Measurements from ENCODE around the gene TSPAN14. TPM values are rescaled to one million over a fixed set of nuclear protein-coding genes. Genes with fewer than 3 reads are reported as not detected.
"Not testable (repeated sequence)": the region's sequence is repeated elsewhere in the genome, so short reads cannot be mapped to it uniquely, and the experiment has no call there.

The TSPAN14 gene
- total RNA-seq, 4 donors from 2014 or later, result 123 to 163 (median 150) TPM

- Histone ChIP-seq H3K27me3 (no peaks in the 10 kb centered on the region), H3K4me3 (no peak overlapping the region), H3K36me3 (peaks cover 0 to 34% (median 3%) of the 10 kb centered on the region in 3 donors), H3K4me1 (peaks cover 0 to 82% (median 65%) of the 10 kb centered on the region in 4 donors), H3K27ac (peak overlapping the region; percentile 24 to 99 (median 62)), H3K9me3 (peaks cover 0 to 14% (median 3%) of the 10 kb centered on the region in 4 donors)
- WGBS, 2 donors, result 55 to 57% methylated on average over 2 of the region's 2 CpGs
- DNase-seq (ENCODE audit: low spot score in 2 of 2), result no peak
- TF ChIP-seq, protein P1, sequence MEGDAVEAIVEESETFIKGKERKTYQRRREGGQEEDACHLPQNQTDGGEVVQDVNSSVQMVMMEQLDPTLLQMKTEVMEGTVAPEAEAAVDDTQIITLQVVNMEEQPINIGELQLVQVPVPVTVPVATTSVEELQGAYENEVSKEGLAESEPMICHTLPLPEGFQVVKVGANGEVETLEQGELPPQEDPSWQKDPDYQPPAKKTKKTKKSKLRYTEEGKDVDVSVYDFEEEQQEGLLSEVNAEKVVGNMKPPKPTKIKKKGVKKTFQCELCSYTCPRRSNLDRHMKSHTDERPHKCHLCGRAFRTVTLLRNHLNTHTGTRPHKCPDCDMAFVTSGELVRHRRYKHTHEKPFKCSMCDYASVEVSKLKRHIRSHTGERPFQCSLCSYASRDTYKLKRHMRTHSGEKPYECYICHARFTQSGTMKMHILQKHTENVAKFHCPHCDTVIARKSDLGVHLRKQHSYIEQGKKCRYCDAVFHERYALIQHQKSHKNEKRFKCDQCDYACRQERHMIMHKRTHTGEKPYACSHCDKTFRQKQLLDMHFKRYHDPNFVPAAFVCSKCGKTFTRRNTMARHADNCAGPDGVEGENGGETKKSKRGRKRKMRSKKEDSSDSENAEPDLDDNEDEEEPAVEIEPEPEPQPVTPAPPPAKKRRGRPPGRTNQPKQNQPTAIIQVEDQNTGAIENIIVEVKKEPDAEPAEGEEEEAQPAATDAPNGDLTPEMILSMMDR (IDR thresholded peaks at IDR 0.05), result no peak
- TF ChIP-seq POLR2A (IDR thresholded peaks at IDR 0.05), result no peak
- TF ChIP-seq EP300 (IDR thresholded peaks at IDR 0.05), result no peak
Observed at GRCh38 chr10:80474597-80474910, 20.4 kb downstream of the TSPAN14 start.

DNA sequence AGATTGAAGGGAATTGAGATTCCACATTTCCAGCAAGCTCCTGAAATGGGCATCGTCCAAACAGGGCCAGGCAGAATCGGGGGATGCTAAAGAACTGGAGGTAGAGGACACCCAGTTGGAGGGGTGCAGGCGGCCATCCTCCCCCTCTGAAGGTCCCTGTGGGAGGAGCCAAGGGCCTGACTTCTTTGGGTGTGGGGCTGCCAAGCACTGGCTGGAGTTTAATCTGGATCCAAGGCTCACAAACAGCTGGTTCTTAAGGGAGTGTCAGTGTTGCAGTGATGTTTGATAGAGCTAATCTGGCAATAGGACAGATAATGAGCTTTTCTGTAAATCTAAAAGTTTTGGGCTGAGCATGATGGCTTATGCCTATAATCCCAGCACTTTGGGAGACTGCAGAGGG, 20.8 kb downstream of the TSPAN14 start:
- DNase-seq (ENCODE audit: low spot score in 2 of 2), result no peak
- Histone ChIP-seq H3K9me3 (peaks cover 0 to 14% (median 3%) of the 10 kb centered on the region in 4 donors), H3K27me3 (no peaks in the 10 kb centered on the region), H3K36me3 (peaks cover 0 to 30% (median 3%) of the 10 kb centered on the region in 3 donors), H3K4me3 (no peak overlapping the region), H3K27ac (peak overlapping the region; percentile 21 to 99 (median 62)), H3K4me1 (peaks cover 0 to 79% (median 61%) of the 10 kb centered on the region in 4 donors)
- TF ChIP-seq POLR2A (IDR thresholded peaks at IDR 0.05) (no peak), EP300 (IDR thresholded peaks at IDR 0.05) (no peak)
- TF ChIP-seq, protein P1 (IDR thresholded peaks at IDR 0.05), result no peak
- 52 to 53% methylated on average over 3 of the region's 3 CpGs for WGBS, 2 donors

- not testable (repeated sequence) for H3K27me3 ChIP-seq; DNase-seq (ENCODE audit: low spot score in 2 of 2); H3K4me3 ChIP-seq
- Histone ChIP-seq H3K36me3 (peaks cover 0 to 24% (median 0%) of the 10 kb centered on the region in 3 donors), H3K27ac (peak overlapping the region in 2 of 4 donors; percentile 93 to 99), H3K4me1 (peaks cover 0 to 72% (median 54%) of the 10 kb centered on the region in 4 donors), H3K9me3 (peaks cover 0 to 14% (median 3%) of the 10 kb centered on the region in 4 donors)
- WGBS, 2 donors, result 91 to 95% methylated on average over 7 of the region's 7 CpGs
Observed at GRCh38 chr10:80475641-80476040, 21.5 kb downstream of the TSPAN14 start.

GRCh38 chr10:80476685-80477084, 22.6 kb downstream of the TSPAN14 start:
- TF ChIP-seq POLR2A (IDR thresholded peaks at IDR 0.05), result no peak
- TF ChIP-seq EP300 (IDR thresholded peaks at IDR 0.05), result no peak
- TF ChIP-seq, protein P1 (IDR thresholded peaks at IDR 0.05), result no peak
- H3K9me3 ChIP-seq, result peaks cover 0 to 14% (median 3%) of the 10 kb centered on the region in 4 donors
- DNase-seq (ENCODE audit: low spot score in 2 of 2), result no peak
- 71 to 80% methylated on average over 1 of the region's 1 CpG for WGBS, 2 donors
- H3K27me3 ChIP-seq, result no peaks in the 10 kb centered on the region
- peak overlapping the region; percentile 7 to 99 (median 55) for H3K27ac ChIP-seq
- peaks cover 0 to 17% (median 0%) of the 10 kb centered on the region in 3 donors for H3K36me3 ChIP-seq
- H3K4me3 ChIP-seq, result no peak overlapping the region
- peaks cover 0 to 66% (median 46%) of the 10 kb centered on the region in 4 donors for H3K4me1 ChIP-seq

DNA sequence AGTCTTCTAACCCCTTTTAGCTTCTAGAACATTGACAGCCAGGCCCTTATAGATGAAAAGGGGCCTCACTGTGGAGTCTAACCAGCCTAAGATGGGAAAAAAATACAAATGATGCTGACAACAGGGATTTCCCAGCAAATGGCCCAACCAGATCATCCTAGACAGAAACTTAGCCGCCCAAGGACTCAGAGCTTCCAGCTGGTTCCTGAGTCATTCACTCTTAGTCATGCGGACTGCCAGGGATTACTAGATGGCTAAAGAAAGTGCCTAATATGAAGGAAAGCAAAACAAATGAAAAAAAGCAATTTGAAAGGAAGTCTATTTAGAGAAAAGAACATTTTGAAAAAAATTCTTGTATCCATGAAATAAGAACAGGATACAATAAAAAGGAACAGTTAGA, 23.7 kb downstream of the TSPAN14 start:
- DNase-seq (ENCODE audit: low spot score in 2 of 2), result no peak
- H3K4me1 ChIP-seq, result peaks cover 0 to 57% (median 36%) of the 10 kb centered on the region in 4 donors
- WGBS, 2 donors, result 70% methylated on average over 2 of the region's 2 CpGs
- peaks cover 0 to 14% (median 3%) of the 10 kb centered on the region in 4 donors for H3K9me3 ChIP-seq
- H3K27ac ChIP-seq, result peak overlapping the region in 2 of 4 donors; percentile 93 to 99
- H3K27me3 ChIP-seq, result no peaks in the 10 kb centered on the region
- peaks cover 0 to 17% (median 0%) of the 10 kb centered on the region in 3 donors for H3K36me3 ChIP-seq
- no peak for TF ChIP-seq EP300 (IDR thresholded peaks at IDR 0.05)
- TF ChIP-seq, protein P1 (IDR thresholded peaks at IDR 0.05), result no peak
- TF ChIP-seq POLR2A (IDR thresholded peaks at IDR 0.05), result no peak
- H3K4me3 ChIP-seq, result no peak overlapping the region

DNA sequence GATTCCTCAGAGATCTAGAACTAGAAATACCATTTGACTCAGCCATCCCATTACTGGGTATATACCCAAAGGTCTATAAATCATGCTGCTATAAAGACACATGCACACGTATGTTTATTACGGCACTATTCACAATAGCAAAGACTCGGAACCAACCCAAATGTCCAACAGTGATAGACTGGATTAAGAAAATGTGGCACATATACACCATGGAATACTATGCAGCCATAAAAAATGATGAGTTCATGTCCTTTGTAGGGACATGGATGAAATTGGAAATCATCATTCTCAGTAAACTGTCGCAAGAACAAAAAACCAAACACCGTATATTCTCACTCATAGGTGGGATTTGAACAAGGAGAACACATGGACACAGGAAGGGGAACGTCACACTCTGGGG, 26.3 kb downstream of the TSPAN14 start:
- DNase-seq (ENCODE audit: low spot score in 2 of 2); H3K4me3 ChIP-seq; H3K27me3 ChIP-seq: not testable (repeated sequence)
- H3K9me3 ChIP-seq, result peaks cover 0 to 14% (median 3%) of the 10 kb centered on the region in 4 donors
- 91 to 92% methylated on average over 6 of the region's 6 CpGs for WGBS, 2 donors
- peaks cover 0 to 48% (median 28%) of the 10 kb centered on the region in 4 donors for H3K4me1 ChIP-seq
- peak overlapping the region in 1 of 4 donors; percentile 12 for H3K27ac ChIP-seq
- H3K36me3 ChIP-seq, result peaks cover 0 to 17% (median 0%) of the 10 kb centered on the region in 3 donors
